Peyer's patch (tissue), 4 donors: ENCODE results near the gene PRKAR1B. TPM values are rescaled to one million over a fixed set of nuclear protein-coding genes. Genes with fewer than 3 reads are reported as not detected.

Source experiments
- DNase-seq, 3 donors: peaks; one replicate each; pipeline ENCODE4 v3.0.0-alpha.2; 2017 to 2019
- H3K27ac ChIP-seq, 4 donors: fragments of 200-600 bp; sonication (generic); one replicate each; pipeline ENCODE4 v1.5.1; 2016 to 2019
- H3K27me3 ChIP-seq, 2 donors: fragments of 200-600 bp; sonication (generic); one replicate each; pipeline ENCODE4 v1.5.1; 2019
- H3K36me3 ChIP-seq, 3 donors: fragments of 200-600 bp; sonication (generic); one replicate each; pipeline ENCODE4 v1.5.1; 2016 to 2019
- H3K4me1 ChIP-seq, 4 donors: fragments of 200-600 bp; sonication (generic); one replicate each; pipeline ENCODE4 v1.5.1; 2016 to 2019
- H3K4me3 ChIP-seq, 4 donors: fragments of 200-600 bp; sonication (generic); 1 replicate in 3 of 4; 2 replicates in 1 of 4; pipeline ENCODE4 v1.5.1; 2016 to 2019; ENCODE audit warnings: mild to moderate bottlenecking in 1 of 4
- H3K9me3 ChIP-seq, 4 donors: fragments of 200-600 bp; sonication (generic); one replicate each; pipeline ENCODE4 v1.5.1; 2016 to 2019; ENCODE audit warnings: mild to moderate bottlenecking in 1 of 4
- POLR2A ChIP-seq, 2 donors: fragments of 450-650 bp; IDR thresholded peaks; one replicate each; pipeline ENCODE4 v1.5.1; 2017; ENCODE audit warnings: antibody characterized with exemption in 2 of 2, mild to moderate bottlenecking in 2 of 2, moderate library complexity in 2 of 2
- total RNA-seq, 4 donors: library from RNA; depleted of rRNA; stranded (reverse); fragments of >200 nt; gene quantifications; one replicate each; pipeline ENCODE4 v1.1.0, GENCODE V29; 2016
- TF ChIP-seq, protein P1 (sequence below), 6 experiments: fragments of 450-650 bp in 4 of 6; fragments of 200-600 bp in 2 of 6; sonication (generic) in 1 of 6; IDR thresholded peaks; one replicate each; pipeline ENCODE4 v1.5.1; 2017 to 2019; ENCODE audit warnings: antibody characterized with exemption in 6 of 6, mild to moderate bottlenecking in 3 of 6, moderate library complexity in 1 of 6

Gene PRKAR1B
- total RNA-seq, 4 donors from 2014 or later: 13.0 to 42.9 (median 17.0) TPM

DNA sequence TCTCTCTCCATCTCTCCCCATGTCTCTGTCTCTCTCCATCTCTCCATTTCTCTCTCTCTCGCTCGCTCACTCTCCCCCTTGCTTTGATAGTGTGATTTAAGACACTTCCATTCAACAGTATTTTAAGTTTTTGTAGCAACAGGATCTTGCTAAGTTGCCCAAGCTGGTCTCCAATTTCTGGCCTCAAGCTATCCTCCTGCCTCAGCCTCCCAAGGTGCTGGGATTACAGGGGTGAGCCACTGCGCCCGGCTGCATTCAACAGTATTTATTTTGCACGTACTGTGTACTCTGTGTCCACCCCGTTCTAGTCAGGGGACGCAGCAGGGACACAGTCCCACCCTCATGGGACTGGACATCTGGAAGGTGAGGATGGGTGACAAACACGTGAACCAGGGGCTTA lies 193.0 kb downstream of the PRKAR1B start:
- no peaks in the 10 kb centered on the region for H3K9me3 ChIP-seq
- no peaks in the 10 kb centered on the region for H3K36me3 ChIP-seq
- DNase-seq: no peak
- H3K27me3 ChIP-seq: no peaks in the 10 kb centered on the region
- TF ChIP-seq POLR2A (IDR thresholded peaks at IDR 0.05): no peak
- TF ChIP-seq, protein P1, sequence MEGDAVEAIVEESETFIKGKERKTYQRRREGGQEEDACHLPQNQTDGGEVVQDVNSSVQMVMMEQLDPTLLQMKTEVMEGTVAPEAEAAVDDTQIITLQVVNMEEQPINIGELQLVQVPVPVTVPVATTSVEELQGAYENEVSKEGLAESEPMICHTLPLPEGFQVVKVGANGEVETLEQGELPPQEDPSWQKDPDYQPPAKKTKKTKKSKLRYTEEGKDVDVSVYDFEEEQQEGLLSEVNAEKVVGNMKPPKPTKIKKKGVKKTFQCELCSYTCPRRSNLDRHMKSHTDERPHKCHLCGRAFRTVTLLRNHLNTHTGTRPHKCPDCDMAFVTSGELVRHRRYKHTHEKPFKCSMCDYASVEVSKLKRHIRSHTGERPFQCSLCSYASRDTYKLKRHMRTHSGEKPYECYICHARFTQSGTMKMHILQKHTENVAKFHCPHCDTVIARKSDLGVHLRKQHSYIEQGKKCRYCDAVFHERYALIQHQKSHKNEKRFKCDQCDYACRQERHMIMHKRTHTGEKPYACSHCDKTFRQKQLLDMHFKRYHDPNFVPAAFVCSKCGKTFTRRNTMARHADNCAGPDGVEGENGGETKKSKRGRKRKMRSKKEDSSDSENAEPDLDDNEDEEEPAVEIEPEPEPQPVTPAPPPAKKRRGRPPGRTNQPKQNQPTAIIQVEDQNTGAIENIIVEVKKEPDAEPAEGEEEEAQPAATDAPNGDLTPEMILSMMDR (IDR thresholded peaks at IDR 0.05): no peak
- H3K4me3 ChIP-seq: no peak overlapping the region
- H3K4me1 ChIP-seq: peaks cover 0 to 16% (median 5%) of the 10 kb centered on the region in 4 donors
- H3K27ac ChIP-seq: no peak overlapping the region

DNA sequence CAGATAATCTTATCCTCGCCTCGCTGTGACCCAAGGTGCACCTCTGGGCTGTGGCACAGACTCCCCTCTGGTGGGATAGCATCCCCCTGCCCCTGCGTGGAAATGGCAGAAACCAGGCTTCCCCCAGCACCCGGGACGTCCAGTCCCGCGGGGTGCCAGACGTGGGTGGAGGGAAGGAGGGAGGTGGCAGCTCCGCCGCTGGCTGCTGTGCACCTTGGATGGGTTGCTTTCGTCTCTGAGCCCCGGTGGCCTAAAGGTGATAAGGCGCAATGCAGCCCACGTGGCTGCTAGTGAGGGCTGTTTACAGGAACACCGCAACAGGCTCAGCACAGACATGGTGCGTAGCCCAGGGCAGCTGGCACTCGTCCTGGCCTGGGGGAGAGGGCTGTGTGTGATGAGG lies 193.8 kb downstream of the PRKAR1B start:
- no peak for TF ChIP-seq POLR2A (IDR thresholded peaks at IDR 0.05)
- TF ChIP-seq, protein P1 (IDR thresholded peaks at IDR 0.05): no peak
- no peak for DNase-seq

GRCh38 chr7:532379-533143 lies 194.5 kb downstream of the PRKAR1B start:
- no peak for DNase-seq
- Histone ChIP-seq H3K27me3 (no peaks in the 10 kb centered on the region), H3K4me3 (no peak overlapping the region), H3K9me3 (peaks cover 0 to 2% (median 0%) of the 10 kb centered on the region in 4 donors), H3K27ac (no peak overlapping the region), H3K4me1 (peaks cover 0 to 2% (median 0%) of the 10 kb centered on the region in 4 donors), H3K36me3 (no peaks in the 10 kb centered on the region)
- no peak for TF ChIP-seq POLR2A (IDR thresholded peaks at IDR 0.05)
- TF ChIP-seq, protein P1 (IDR thresholded peaks at IDR 0.05): no peak

More for the DNA sequence above, 193.8 kb downstream of the PRKAR1B start:
- Histone ChIP-seq H3K4me3 (no peak overlapping the region), H3K9me3 (no peaks in the 10 kb centered on the region), H3K36me3 (no peaks in the 10 kb centered on the region), H3K27ac (no peak overlapping the region), H3K4me1 (peaks cover 0 to 8% (median 1%) of the 10 kb centered on the region in 4 donors), H3K27me3 (no peaks in the 10 kb centered on the region)

GRCh38 chr7:531777-532176 lies 195.3 kb downstream of the PRKAR1B start:
- H3K27me3 ChIP-seq: no peaks in the 10 kb centered on the region
- TF ChIP-seq, protein P1 (IDR thresholded peaks at IDR 0.05): no peak
- TF ChIP-seq POLR2A (IDR thresholded peaks at IDR 0.05): no peak
- peaks cover 0 to 2% (median 0%) of the 10 kb centered on the region in 4 donors for H3K9me3 ChIP-seq
- no peak overlapping the region for H3K27ac ChIP-seq
- no peaks in the 10 kb centered on the region for H3K4me1 ChIP-seq
- DNase-seq: no peak
- no peak overlapping the region for H3K4me3 ChIP-seq
- H3K36me3 ChIP-seq: no peaks in the 10 kb centered on the region

GRCh38 chr7:528451-528850 lies 198.6 kb downstream of the PRKAR1B start:
- H3K9me3 ChIP-seq: peaks cover 0 to 2% (median 0%) of the 10 kb centered on the region in 4 donors
- H3K36me3 ChIP-seq: no peaks in the 10 kb centered on the region
- TF ChIP-seq, protein P1 (IDR thresholded peaks at IDR 0.05): no peak
- TF ChIP-seq POLR2A (IDR thresholded peaks at IDR 0.05): no peak
- H3K27ac ChIP-seq: no peak overlapping the region
- no peaks in the 10 kb centered on the region for H3K4me1 ChIP-seq
- DNase-seq: no peak
- H3K27me3 ChIP-seq: no peaks in the 10 kb centered on the region
- H3K4me3 ChIP-seq: no peak overlapping the region
